ENCODE measurements around the gene LSP1.

DNA sequence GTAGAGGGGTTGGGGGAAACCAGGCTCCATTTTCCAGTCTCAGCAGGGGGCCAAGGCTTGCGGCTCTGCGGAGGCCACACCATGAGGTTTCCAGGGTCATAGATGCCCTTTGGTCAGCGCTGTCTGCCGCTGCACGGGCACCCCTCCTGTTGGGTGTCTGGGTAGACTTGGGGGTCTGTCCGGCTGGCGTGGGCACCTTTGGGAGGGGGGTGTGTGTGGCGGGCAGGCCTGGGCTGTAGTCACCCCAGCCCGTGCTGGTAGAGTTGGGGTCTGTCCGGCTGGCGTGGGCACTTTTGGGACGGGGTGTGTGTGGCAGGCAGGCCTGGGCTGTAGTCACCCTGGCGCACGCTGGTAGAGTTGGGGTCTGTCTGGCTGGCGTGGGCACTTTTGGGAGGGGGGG lies 18.6 kb downstream of the LSP1 start:
- TF ChIP-seq, protein P1, sequence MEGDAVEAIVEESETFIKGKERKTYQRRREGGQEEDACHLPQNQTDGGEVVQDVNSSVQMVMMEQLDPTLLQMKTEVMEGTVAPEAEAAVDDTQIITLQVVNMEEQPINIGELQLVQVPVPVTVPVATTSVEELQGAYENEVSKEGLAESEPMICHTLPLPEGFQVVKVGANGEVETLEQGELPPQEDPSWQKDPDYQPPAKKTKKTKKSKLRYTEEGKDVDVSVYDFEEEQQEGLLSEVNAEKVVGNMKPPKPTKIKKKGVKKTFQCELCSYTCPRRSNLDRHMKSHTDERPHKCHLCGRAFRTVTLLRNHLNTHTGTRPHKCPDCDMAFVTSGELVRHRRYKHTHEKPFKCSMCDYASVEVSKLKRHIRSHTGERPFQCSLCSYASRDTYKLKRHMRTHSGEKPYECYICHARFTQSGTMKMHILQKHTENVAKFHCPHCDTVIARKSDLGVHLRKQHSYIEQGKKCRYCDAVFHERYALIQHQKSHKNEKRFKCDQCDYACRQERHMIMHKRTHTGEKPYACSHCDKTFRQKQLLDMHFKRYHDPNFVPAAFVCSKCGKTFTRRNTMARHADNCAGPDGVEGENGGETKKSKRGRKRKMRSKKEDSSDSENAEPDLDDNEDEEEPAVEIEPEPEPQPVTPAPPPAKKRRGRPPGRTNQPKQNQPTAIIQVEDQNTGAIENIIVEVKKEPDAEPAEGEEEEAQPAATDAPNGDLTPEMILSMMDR (IDR thresholded peaks at IDR 0.05; ENCODE audit: low read depth, low read length) = no peak
- TF ChIP-seq MYC (IDR thresholded peaks at IDR 0.05; ENCODE audit: low read depth, low read length) = no peak

All from NB4 (cell line).